Measurements from ENCODE around the gene LBR.

- TF ChIP-seq CTCF (conservative IDR thresholded peaks at IDR 0.05; ENCODE audit: low read depth in 2 of 2) (no peak), POLR2AphosphoS5 (IDR thresholded peaks at IDR 0.05; ENCODE audit: low read depth) (no peak), EZH2 (IDR thresholded peaks at IDR 0.05; ENCODE audit: low read depth, unreplicated experiment) (no peak), EZH2phosphoT487 (IDR thresholded peaks at IDR 0.05; ENCODE audit: unreplicated experiment) (no peak), JUNB (IDR thresholded peaks at IDR 0.05; ENCODE audit: unreplicated experiment) (no peak), REST (IDR thresholded peaks at IDR 0.05; ENCODE audit: unreplicated experiment) (no peak), ETS1 (IDR thresholded peaks at IDR 0.05) (no peak), NANOG (IDR thresholded peaks at IDR 0.05; ENCODE audit: borderline replicate concordance) (no peak), STAT1 (IDR thresholded peaks at IDR 0.05; ENCODE audit: unreplicated experiment) (no peak), ZNF331 (CRISPR knock-in tag; IDR thresholded peaks at IDR 0.05; ENCODE audit: low read depth) (no peak)
Observed at GRCh38 chr1:225454733-225455132, 26.9 kb upstream of the LBR start.

Measured in GM23338 (cell line).